Measurements from ENCODE around the gene PKNOX2. TPM values are rescaled to one million over a fixed set of nuclear protein-coding genes. Genes with fewer than 3 reads are reported as not detected.

PKNOX2 gene
- total RNA-seq, 1 donor from 2014 or later = 12.1 TPM

DNA sequence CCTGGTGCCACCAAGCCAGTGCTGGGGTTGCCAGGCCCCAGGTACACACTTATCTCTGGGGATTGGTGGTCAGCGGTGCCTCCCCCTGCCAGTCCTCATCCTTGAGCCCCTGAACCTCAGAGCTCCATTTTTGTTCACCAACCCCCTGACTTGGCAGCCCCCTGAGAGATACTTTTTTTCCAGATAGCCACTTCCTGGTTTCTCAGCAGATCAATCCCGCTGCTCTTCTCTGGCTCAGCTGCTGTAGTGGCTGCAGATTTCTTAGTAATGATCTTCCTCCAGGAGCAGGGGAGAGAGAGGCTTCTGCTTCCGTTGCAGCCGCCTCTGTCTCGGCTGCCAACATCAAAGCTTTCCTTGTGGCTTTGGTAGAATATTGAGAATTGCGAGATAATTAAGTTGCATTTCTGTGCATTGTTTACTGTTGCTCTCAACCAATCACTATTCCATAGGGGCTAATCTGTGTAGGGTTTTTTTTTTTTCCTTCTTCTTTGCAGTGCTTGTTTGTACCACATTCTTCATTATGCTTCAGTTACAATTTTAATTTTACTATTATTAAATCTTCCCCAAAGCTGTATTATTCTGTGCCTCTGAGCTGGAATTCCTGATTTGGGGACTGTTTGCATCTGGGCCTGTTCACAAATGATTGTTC, 92.1 kb downstream of the PKNOX2 start:
- no peak for DNase-seq (ENCODE audit: low spot score in 2 of 2)
- H3K27ac ChIP-seq = no peak overlapping the region
- intact Hi-C loops (cut with DNase I) = no loop called here
- H3K27me3 ChIP-seq = no peaks in the 10 kb centered on the region
- TF ChIP-seq, protein P1, sequence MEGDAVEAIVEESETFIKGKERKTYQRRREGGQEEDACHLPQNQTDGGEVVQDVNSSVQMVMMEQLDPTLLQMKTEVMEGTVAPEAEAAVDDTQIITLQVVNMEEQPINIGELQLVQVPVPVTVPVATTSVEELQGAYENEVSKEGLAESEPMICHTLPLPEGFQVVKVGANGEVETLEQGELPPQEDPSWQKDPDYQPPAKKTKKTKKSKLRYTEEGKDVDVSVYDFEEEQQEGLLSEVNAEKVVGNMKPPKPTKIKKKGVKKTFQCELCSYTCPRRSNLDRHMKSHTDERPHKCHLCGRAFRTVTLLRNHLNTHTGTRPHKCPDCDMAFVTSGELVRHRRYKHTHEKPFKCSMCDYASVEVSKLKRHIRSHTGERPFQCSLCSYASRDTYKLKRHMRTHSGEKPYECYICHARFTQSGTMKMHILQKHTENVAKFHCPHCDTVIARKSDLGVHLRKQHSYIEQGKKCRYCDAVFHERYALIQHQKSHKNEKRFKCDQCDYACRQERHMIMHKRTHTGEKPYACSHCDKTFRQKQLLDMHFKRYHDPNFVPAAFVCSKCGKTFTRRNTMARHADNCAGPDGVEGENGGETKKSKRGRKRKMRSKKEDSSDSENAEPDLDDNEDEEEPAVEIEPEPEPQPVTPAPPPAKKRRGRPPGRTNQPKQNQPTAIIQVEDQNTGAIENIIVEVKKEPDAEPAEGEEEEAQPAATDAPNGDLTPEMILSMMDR (IDR thresholded peaks at IDR 0.05) = no peak
- H3K4me3 ChIP-seq = no peak overlapping the region
- H3K36me3 ChIP-seq = no peaks in the 10 kb centered on the region
- H3K9me3 ChIP-seq = no peaks in the 10 kb centered on the region
- no peaks in the 10 kb centered on the region for H3K4me1 ChIP-seq

GRCh38 chr11:125257190-125257579, 92.6 kb downstream of the PKNOX2 start:
- H3K9me3 ChIP-seq = no peaks in the 10 kb centered on the region

GRCh38 chr11:125257751-125258150, 93.2 kb downstream of the PKNOX2 start:
- peaks cover 0 to under 1% of the 10 kb centered on the region in 2 donors for H3K4me1 ChIP-seq
- no peaks in the 10 kb centered on the region for H3K27me3 ChIP-seq
- no peak for DNase-seq (ENCODE audit: low spot score in 2 of 2)
- H3K27ac ChIP-seq = no peak overlapping the region
- TF ChIP-seq, protein P1 (IDR thresholded peaks at IDR 0.05) = no peak
- no peaks in the 10 kb centered on the region for H3K9me3 ChIP-seq
- intact Hi-C loops (cut with DNase I) = no loop called here
- no peaks in the 10 kb centered on the region for H3K36me3 ChIP-seq
- no peak overlapping the region for H3K4me3 ChIP-seq

More at GRCh38 chr11:125257190-125257579, 92.6 kb downstream of the PKNOX2 start:
- H3K4me1 ChIP-seq = no peaks in the 10 kb centered on the region
- H3K4me3 ChIP-seq = no peak overlapping the region
- DNase-seq (ENCODE audit: low spot score in 2 of 2) = no peak
- intact Hi-C loops (cut with DNase I) = no loop called here
- no peaks in the 10 kb centered on the region for H3K36me3 ChIP-seq
- TF ChIP-seq, protein P1 (IDR thresholded peaks at IDR 0.05) = no peak
- no peaks in the 10 kb centered on the region for H3K27me3 ChIP-seq
- no peak overlapping the region for H3K27ac ChIP-seq

DNA sequence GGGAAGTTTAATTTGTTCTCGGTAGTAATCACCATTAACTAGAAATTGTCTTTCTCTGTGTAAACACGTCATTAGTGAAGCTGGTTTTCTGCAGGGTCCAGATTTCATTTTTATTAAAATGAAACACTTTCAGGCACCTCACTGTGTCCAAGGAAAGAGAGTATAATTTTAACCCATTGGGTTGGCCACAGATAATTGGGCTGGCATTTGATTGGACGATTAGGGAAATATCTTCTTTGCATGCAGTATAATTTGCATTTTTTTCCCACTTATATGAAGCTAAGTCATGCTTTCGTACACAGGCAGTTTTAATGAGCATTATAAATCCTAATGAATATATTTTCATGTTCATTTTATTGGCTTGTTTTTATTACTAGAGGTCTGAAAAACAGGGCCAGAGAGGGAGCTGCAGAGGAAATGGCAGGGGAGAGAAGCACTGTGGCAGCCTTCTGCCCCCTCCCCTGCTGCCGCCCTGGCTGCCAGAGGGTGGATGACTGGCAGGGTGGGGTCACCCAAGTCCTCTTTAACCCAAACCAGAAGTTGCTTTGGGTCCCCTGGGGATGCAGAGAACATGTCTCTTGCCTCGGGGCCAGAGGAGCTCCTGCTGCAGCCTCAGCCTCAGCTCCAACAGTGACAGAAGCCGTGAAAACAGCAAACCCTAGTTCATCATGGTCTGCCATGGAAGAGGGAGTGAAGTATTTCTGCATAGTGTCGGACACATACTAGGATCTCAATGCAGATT, 93.9 kb downstream of the PKNOX2 start:
- no peak overlapping the region for H3K4me3 ChIP-seq
- no peak overlapping the region for H3K27ac ChIP-seq

DNA sequence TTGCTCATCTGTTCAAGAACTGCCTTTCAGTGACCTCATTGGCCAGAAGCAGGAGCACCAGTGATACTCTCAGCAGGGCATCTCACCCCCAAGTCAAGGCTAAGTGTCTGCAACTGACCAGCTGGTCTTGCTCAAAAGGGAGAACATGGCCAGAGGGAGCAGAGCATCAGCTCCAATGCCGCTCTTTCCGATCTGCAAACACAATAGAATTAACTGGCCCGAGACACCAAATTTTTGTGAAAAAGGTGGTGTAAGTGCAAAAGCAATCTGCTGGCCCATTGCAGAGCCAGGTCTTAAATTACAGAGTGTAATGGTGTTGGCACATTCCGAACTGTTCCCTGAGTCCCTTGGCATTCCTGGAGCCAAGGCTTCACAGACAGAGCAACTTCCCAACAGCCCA, 97.0 kb downstream of the PKNOX2 start:
- H3K4me1 ChIP-seq = peaks cover 3 to 12% of the 10 kb centered on the region in 2 donors
- no peak overlapping the region for H3K27ac ChIP-seq
- intact Hi-C loops (cut with DNase I) = no loop called here
- H3K9me3 ChIP-seq = no peaks in the 10 kb centered on the region
- H3K4me3 ChIP-seq = no peak overlapping the region
- TF ChIP-seq, protein P1 (IDR thresholded peaks at IDR 0.05) = no peak
- H3K27me3 ChIP-seq = no peaks in the 10 kb centered on the region
- DNase-seq (ENCODE audit: low spot score in 2 of 2) = no peak
- H3K36me3 ChIP-seq = no peaks in the 10 kb centered on the region

More for the DNA sequence above, 93.9 kb downstream of the PKNOX2 start:
- no peaks in the 10 kb centered on the region for H3K27me3 ChIP-seq
- H3K36me3 ChIP-seq = no peaks in the 10 kb centered on the region
- DNase-seq (ENCODE audit: low spot score in 2 of 2) = no peak
- no peaks in the 10 kb centered on the region for H3K9me3 ChIP-seq
- H3K4me1 ChIP-seq = peaks cover 3 to 8% of the 10 kb centered on the region in 2 donors
- TF ChIP-seq, protein P1 (IDR thresholded peaks at IDR 0.05) = no peak
- intact Hi-C loops (cut with DNase I) = no loop called here

Measured in ascending aorta (tissue), 2 donors.